ENCODE data around the gene UBE2R2.
"Not testable (repeated sequence)": the region's sequence is repeated elsewhere in the genome, so short reads cannot be mapped to it uniquely, and the experiment has no call there.

UBE2R2 gene

GRCh38 chr9:33843312-33843961 is 26.5 kb downstream of the UBE2R2 start:
- DNase-seq (ENCODE audit: low read depth): no peak
- TF ChIP-seq CTCF (conservative IDR thresholded peaks at IDR 0.05; ENCODE audit: low read length): no peak
- H3K4me3 ChIP-seq (ENCODE audit: low read length): no peak overlapping the region

GRCh38 chr9:33846231-33846630 is 29.3 kb downstream of the UBE2R2 start:
- no peak overlapping the region for H3K4me3 ChIP-seq (ENCODE audit: low read length)
- no peak for DNase-seq (ENCODE audit: low read depth)
- no peak for TF ChIP-seq CTCF (conservative IDR thresholded peaks at IDR 0.05; ENCODE audit: low read length)

GRCh38 chr9:33847894-33848205 is 30.9 kb downstream of the UBE2R2 start:
- not testable (repeated sequence) for H3K4me3 ChIP-seq (ENCODE audit: low read length); DNase-seq (ENCODE audit: low read depth)

- no peak for DNase-seq (ENCODE audit: low read depth)
- H3K4me3 ChIP-seq (ENCODE audit: low read length): no peak overlapping the region
- TF ChIP-seq CTCF (conservative IDR thresholded peaks at IDR 0.05; ENCODE audit: low read length): no peak
Observed at GRCh38 chr9:33850267-33850629, 33.3 kb downstream of the UBE2R2 start.

GRCh38 chr9:33850677-33851076 is 33.7 kb downstream of the UBE2R2 start:
- no peak for DNase-seq (ENCODE audit: low read depth)
- TF ChIP-seq CTCF (conservative IDR thresholded peaks at IDR 0.05; ENCODE audit: low read length): no peak
- no peak overlapping the region for H3K4me3 ChIP-seq (ENCODE audit: low read length)

GRCh38 chr9:33851301-33851700 is 34.3 kb downstream of the UBE2R2 start:
- no peak for DNase-seq (ENCODE audit: low read depth)

GRCh38 chr9:33852216-33852826 is 35.4 kb downstream of the UBE2R2 start:
- DNase-seq (ENCODE audit: low read depth): peak; percentile 55

More at GRCh38 chr9:33851301-33851700, 34.3 kb downstream of the UBE2R2 start:
- no peak overlapping the region for H3K4me3 ChIP-seq (ENCODE audit: low read length)
- no peak for TF ChIP-seq CTCF (conservative IDR thresholded peaks at IDR 0.05; ENCODE audit: low read length)

More at GRCh38 chr9:33852216-33852826, 35.4 kb downstream of the UBE2R2 start:
- no peak overlapping the region for H3K4me3 ChIP-seq (ENCODE audit: low read length)
- peak; percentile 61 for TF ChIP-seq CTCF (conservative IDR thresholded peaks at IDR 0.05; ENCODE audit: low read length)
